Gastroesophageal sphincter (tissue), 4 donors: Measurements from ENCODE around the gene MBOAT2. TPM values are rescaled to one million over a fixed set of nuclear protein-coding genes. Genes with fewer than 3 reads are reported as not detected.
A peak's percentile ranks its signal among the peaks of the same experiment; 100 is the strongest.

Source experiments
- ATAC-seq: fragments of 150-250 bp; one replicate; pipeline ENCODE4 v1.9.1; 2016; ENCODE audit warnings: mild to moderate bottlenecking, moderate library complexity
- H3K27ac ChIP-seq, 4 donors: fragments of 200-600 bp; sonication (generic) in 3 of 4; 1 replicate in 3 of 4; 2 replicates in 1 of 4; pipeline ENCODE4 v1.5.1; 2016 to 2019
- H3K27me3 ChIP-seq: fragments of 200-600 bp; sonication (generic); one replicate; pipeline ENCODE4 v1.5.1; 2019
- H3K36me3 ChIP-seq, 2 donors: fragments of 200-600 bp; sonication (generic); one replicate each; pipeline ENCODE4 v1.5.1; 2019; ENCODE audit warnings: control low read depth in 1 of 2
- H3K4me1 ChIP-seq, 3 donors: fragments of 200-600 bp; sonication (generic); 1 replicate in 2 of 3; 2 replicates in 1 of 3; pipeline ENCODE4 v1.5.1; 2016 to 2019; ENCODE audit warnings: control low read depth in 2 of 3
- H3K4me3 ChIP-seq, 2 donors: fragments of 200-600 bp; sonication (generic); one replicate each; pipeline ENCODE4 v1.5.1; 2019; ENCODE audit warnings: mild to moderate bottlenecking in 1 of 2, moderate library complexity in 1 of 2
- H3K9me3 ChIP-seq, 3 donors: fragments of 200-600 bp; sonication (generic); one replicate each; pipeline ENCODE4 v1.5.1; 2017 to 2019; ENCODE audit warnings: control low read depth in 2 of 3
- CTCF ChIP-seq, 4 experiments: fragments of 200-600 bp in 2 of 4; fragments of 450-650 bp in 2 of 4; sonication (generic) in 1 of 4; IDR thresholded peaks; one replicate each; pipeline ENCODE4 v1.5.1; 2017 to 2019; ENCODE audit warnings: antibody characterized with exemption in 4 of 4, mild to moderate bottlenecking in 2 of 4, moderate library complexity in 2 of 4
- EP300 ChIP-seq: sonication (generic); formaldehyde crosslinking; IDR thresholded peaks from one replicate; pipeline ENCODE4 v1.6.1; 2017; ENCODE audit warnings: antibody characterized with exemption, mild to moderate bottlenecking
- POLR2A ChIP-seq, 2 donors: fragments of 450-650 bp; IDR thresholded peaks; one replicate each; pipeline ENCODE4 v1.6.1; 2017; ENCODE audit warnings: antibody characterized with exemption in 2 of 2, mild to moderate bottlenecking in 2 of 2, moderate library complexity in 1 of 2
- POLR2AphosphoS5 ChIP-seq: sonication (generic); formaldehyde crosslinking; IDR thresholded peaks from one replicate; pipeline ENCODE4 v1.6.1; 2017; ENCODE audit warnings: antibody characterized with exemption
- WGBS, 2 donors: methylation state at CpG; one replicate each; pipeline ENCODE4 v1.1.5; 2018; ENCODE audit warnings: low coverage in 1 of 2; 5-methylcytosine and 5-hydroxymethylcytosine counted together
- total RNA-seq, 4 donors: library from RNA; depleted of rRNA; stranded (reverse); fragments of >200 nt; gene quantifications; one replicate each; pipeline ENCODE4 v1.1.0, GENCODE V29; 2016

The MBOAT2 gene
- total RNA-seq, 4 donors from 2014 or later: 21.0 to 27.0 (median 23.5) TPM

DNA sequence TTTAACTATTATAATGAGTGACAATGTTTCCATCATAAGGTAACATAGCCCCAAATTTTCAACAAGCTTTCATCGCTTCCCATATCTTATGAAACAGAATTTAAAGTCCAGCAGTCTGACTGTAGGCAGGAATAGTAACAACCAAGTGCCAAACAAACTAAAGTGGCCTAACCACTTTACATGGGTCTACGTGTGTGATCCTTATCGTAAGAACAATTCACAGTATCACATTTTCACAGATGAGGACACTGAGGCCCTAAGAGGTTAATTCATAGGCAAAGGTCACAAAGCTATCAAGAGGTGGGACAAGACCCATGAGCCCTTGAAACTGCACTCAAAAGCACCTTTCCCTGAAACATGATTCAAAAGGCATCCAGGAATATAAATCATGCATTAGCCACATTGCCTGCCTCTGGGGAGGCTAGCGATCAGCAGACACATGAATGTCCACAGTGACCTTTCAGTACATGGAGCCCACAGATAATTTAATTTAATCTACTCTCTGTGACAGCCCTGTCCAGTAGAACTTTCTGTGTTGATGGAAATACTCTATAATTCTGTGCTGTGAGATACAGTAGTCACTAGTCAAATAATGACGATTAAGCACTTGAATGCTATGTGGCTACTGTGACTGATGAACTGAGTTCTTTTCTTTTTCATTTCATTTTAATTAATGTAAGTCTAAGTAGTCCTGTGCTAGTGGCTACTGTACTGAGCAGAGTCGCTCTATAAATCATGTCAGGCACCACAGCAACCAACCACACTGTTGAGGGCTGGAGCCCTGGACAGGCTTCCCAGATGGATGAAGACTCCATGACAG is 196.4 kb downstream of the MBOAT2 start:
- 89 to 91% methylated on average over 3 to 5 of the region's 6 CpGs for WGBS, 2 donors
- no peak for ATAC-seq
- H3K9me3 ChIP-seq: no peaks in the 10 kb centered on the region
- no peak overlapping the region for H3K4me3 ChIP-seq
- H3K27me3 ChIP-seq: no peaks in the 10 kb centered on the region
- H3K36me3 ChIP-seq: peaks cover 8 to 97% of the 10 kb centered on the region in 2 donors
- H3K27ac ChIP-seq: no peak overlapping the region
- TF ChIP-seq POLR2A (IDR thresholded peaks at IDR 0.05) (no peak), EP300 (no peak), CTCF (IDR thresholded peaks at IDR 0.05) (no peak), POLR2AphosphoS5 (no peak)
- H3K4me1 ChIP-seq: peaks cover 0 to 11% (median 0%) of the 10 kb centered on the region in 3 donors

- Histone ChIP-seq H3K9me3 (no peaks in the 10 kb centered on the region), H3K27ac (no peak overlapping the region), H3K4me3 (no peak overlapping the region), H3K4me1 (peaks cover 0 to 11% (median 0%) of the 10 kb centered on the region in 3 donors), H3K27me3 (no peaks in the 10 kb centered on the region), H3K36me3 (peaks cover 8 to 97% of the 10 kb centered on the region in 2 donors)
- WGBS, 2 donors: 66 to 75% methylated on average over 6 of the region's 6 CpGs
- no peak for ATAC-seq
- TF ChIP-seq EP300: no peak
- TF ChIP-seq CTCF (IDR thresholded peaks at IDR 0.05): no peak
- TF ChIP-seq POLR2A (IDR thresholded peaks at IDR 0.05): no peak
- no peak for TF ChIP-seq POLR2AphosphoS5
Measured at GRCh38 chr2:8805278-8806210, 197.9 kb downstream of the MBOAT2 start.

- H3K27ac ChIP-seq: no peak overlapping the region
- no peaks in the 10 kb centered on the region for H3K9me3 ChIP-seq
- peaks cover 0 to 11% (median 0%) of the 10 kb centered on the region in 3 donors for H3K4me1 ChIP-seq
- peak; percentile 41 for ATAC-seq
- H3K36me3 ChIP-seq: peaks cover 8 to 97% of the 10 kb centered on the region in 2 donors
- WGBS, 2 donors: 48 to 51% methylated on average over 3 of the region's 3 CpGs
- TF ChIP-seq CTCF (IDR thresholded peaks at IDR 0.05) (no peak), POLR2AphosphoS5 (peak; percentile 9), POLR2A (IDR thresholded peaks at IDR 0.05) (no peak)
- H3K4me3 ChIP-seq: no peak overlapping the region
- no peaks in the 10 kb centered on the region for H3K27me3 ChIP-seq
Measured at GRCh38 chr2:8803658-8804379, 199.7 kb downstream of the MBOAT2 start.

GRCh38 chr2:8802741-8803140 is 200.7 kb downstream of the MBOAT2 start:
- no peak overlapping the region for H3K27ac ChIP-seq
- WGBS, 2 donors: 69 to 75% methylated on average over 3 of the region's 3 CpGs
- ATAC-seq: no peak
- H3K9me3 ChIP-seq: no peaks in the 10 kb centered on the region
- H3K27me3 ChIP-seq: no peaks in the 10 kb centered on the region
- no peak for TF ChIP-seq CTCF (IDR thresholded peaks at IDR 0.05)
- TF ChIP-seq EP300: no peak
- no peak for TF ChIP-seq POLR2AphosphoS5
- no peak for TF ChIP-seq POLR2A (IDR thresholded peaks at IDR 0.05)
- peaks cover 0 to 11% (median 0%) of the 10 kb centered on the region in 3 donors for H3K4me1 ChIP-seq
- peaks cover 8 to 97% of the 10 kb centered on the region in 2 donors for H3K36me3 ChIP-seq
- no peak overlapping the region for H3K4me3 ChIP-seq

Other genes with a start within 250 kb of the MBOAT2 start
- gene KIDINS220, start 166.1 kb downstream of the MBOAT2 start, total RNA-seq: 100 to 1,000 TPM in 2 of 4 donors, 10 to 100 TPM in 2; 73.3 to 122 (median 88.9) TPM
- 10 to 100 TPM; 18.3 to 31.4 (median 26.2) TPM for gene ASAP2, start 203.1 kb upstream of the MBOAT2 start, total RNA-seq